Type B pancreatic cell (in vitro differentiated cells): ENCODE results near the gene CSK. TPM values are rescaled to one million over a fixed set of nuclear protein-coding genes. Genes with fewer than 3 reads are reported as not detected.

Experiments used
- DNase-seq: peaks from one replicate; pipeline ENCODE4 v3.0.0; 2021; ENCODE audit warnings: mixed read lengths; ENCODE audit not compliant: unreplicated experiment; ENCODE audit errors: extremely low spot score
- H3K27ac Mint-ChIP-seq: 2 replicates; pipeline ENCODE4 v1.8.0; 2021; ENCODE audit warnings: mild to moderate bottlenecking, mixed read lengths
- H3K27me3 Mint-ChIP-seq: 2 replicates; pipeline ENCODE4 v1.8.0; 2021; ENCODE audit warnings: mixed read lengths
- H3K36me3 Mint-ChIP-seq: 2 replicates; pipeline ENCODE4 v1.8.0; 2021; ENCODE audit warnings: mixed read lengths
- H3K4me1 Mint-ChIP-seq: one replicate; pipeline ENCODE4 v1.8.0; 2021; ENCODE audit warnings: mixed read lengths; ENCODE audit not compliant: unreplicated experiment
- H3K4me3 Mint-ChIP-seq: 2 replicates; pipeline ENCODE4 v1.8.0; 2021; ENCODE audit warnings: mild to moderate bottlenecking, mixed read lengths
- H3K9me3 Mint-ChIP-seq: 2 replicates; pipeline ENCODE4 v1.8.0; 2021; ENCODE audit warnings: mixed read lengths
- total RNA-seq: library from RNA; stranded (reverse); gene quantifications from 2 replicates; pipeline ENCODE4 v1.2.1, GENCODE V29; 2021; ENCODE audit warnings: low replicate concordance
- TF ChIP-seq, protein P1 (sequence below): fragments of 200-600 bp; sonication (generic); conservative IDR thresholded peaks from 2 replicates; pipeline ENCODE4 v1.5.0; 2021; ENCODE audit warnings: antibody characterized with exemption, mild to moderate bottlenecking

The CSK gene
- total RNA-seq, 1 donor from 2014 or later, result 77.4 TPM

DNA sequence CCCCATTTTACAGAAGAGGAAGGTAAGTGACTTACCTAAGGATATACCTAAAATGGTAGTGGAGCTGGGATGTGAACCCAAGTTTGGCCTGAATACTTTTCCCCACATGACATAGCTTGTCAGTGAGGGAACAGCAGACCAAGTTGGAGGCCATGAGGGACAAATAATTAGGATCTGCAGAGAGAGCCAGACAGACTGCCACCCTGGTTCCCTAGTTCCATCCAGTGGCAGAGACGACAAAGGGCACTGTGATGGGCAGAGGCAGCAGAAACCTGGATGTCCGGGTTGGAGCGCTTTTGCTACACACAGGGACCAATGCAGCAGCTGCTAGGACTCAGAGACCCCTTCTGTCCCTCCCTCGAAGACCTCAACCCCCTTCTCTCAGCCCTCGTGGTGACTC is 45.7 kb downstream of the CSK start:
- Mint-ChIP-seq H3K4me1 (no peaks in the 10 kb centered on the region), H3K4me3 (no peak overlapping the region), H3K36me3 (no peaks in the 10 kb centered on the region), H3K27me3 (peaks cover 69% of the 10 kb centered on the region), H3K27ac (no peak overlapping the region), H3K9me3 (no peaks in the 10 kb centered on the region)
- TF ChIP-seq, protein P1, sequence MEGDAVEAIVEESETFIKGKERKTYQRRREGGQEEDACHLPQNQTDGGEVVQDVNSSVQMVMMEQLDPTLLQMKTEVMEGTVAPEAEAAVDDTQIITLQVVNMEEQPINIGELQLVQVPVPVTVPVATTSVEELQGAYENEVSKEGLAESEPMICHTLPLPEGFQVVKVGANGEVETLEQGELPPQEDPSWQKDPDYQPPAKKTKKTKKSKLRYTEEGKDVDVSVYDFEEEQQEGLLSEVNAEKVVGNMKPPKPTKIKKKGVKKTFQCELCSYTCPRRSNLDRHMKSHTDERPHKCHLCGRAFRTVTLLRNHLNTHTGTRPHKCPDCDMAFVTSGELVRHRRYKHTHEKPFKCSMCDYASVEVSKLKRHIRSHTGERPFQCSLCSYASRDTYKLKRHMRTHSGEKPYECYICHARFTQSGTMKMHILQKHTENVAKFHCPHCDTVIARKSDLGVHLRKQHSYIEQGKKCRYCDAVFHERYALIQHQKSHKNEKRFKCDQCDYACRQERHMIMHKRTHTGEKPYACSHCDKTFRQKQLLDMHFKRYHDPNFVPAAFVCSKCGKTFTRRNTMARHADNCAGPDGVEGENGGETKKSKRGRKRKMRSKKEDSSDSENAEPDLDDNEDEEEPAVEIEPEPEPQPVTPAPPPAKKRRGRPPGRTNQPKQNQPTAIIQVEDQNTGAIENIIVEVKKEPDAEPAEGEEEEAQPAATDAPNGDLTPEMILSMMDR, result no peak
- no peak for DNase-seq

DNA sequence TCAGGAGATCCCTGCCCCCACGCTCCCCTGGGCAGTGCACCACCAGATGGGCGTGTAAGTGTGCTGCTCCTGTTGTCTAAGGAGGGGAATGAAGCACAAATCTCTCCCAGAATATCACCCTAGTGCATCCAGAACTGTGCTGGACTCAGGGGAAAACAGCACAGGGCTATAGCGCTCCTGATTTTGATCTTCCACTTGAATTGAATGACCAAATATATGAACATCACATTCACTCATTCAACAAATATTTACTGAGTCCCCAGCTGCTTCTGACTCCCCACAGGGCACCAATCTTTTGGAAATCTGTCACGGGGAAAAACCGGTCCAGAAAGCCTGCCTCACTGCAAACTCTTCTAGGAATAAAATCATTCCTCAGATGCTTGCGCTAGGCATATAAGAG is 47.0 kb downstream of the CSK start:
- no peak for DNase-seq
- TF ChIP-seq, protein P1, result no peak
- Mint-ChIP-seq H3K9me3 (no peaks in the 10 kb centered on the region), H3K4me1 (no peaks in the 10 kb centered on the region), H3K36me3 (no peaks in the 10 kb centered on the region), H3K4me3 (no peak overlapping the region), H3K27me3 (peaks cover 64% of the 10 kb centered on the region), H3K27ac (no peak overlapping the region)

- H3K4me3 Mint-ChIP-seq, result no peak overlapping the region
- TF ChIP-seq, protein P1, result no peak
- no peaks in the 10 kb centered on the region for H3K36me3 Mint-ChIP-seq
- no peaks in the 10 kb centered on the region for H3K9me3 Mint-ChIP-seq
- no peak for DNase-seq
- H3K4me1 Mint-ChIP-seq, result no peaks in the 10 kb centered on the region
- H3K27ac Mint-ChIP-seq, result no peak overlapping the region
- peaks cover 58% of the 10 kb centered on the region for H3K27me3 Mint-ChIP-seq
Observed at GRCh38 chr15:74829486-74829885, 47.6 kb downstream of the CSK start.

DNA sequence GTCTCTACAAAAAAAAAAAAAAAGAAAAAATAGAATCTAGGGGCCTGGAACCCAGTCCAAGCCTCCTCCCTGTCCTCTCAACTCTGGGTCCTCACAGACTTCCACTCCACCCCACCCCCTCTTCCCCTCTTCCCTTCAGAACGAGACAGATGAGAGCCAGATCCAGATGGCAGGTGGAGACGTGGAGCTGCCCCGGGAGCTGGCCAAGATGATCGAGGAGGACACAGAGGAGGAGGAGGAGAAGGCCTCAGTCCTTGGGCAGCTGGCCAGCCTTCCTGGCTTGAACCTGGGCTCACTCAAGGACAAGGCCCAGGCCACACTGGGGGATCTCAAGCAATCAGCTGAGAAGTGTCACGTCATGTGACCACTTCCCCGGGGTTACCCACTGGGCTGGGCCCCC is 48.1 kb downstream of the CSK start:
- DNase-seq, result no peak
- H3K36me3 Mint-ChIP-seq, result peaks cover under 1% of the 10 kb centered on the region
- H3K27me3 Mint-ChIP-seq, result peaks cover 53% of the 10 kb centered on the region
- H3K27ac Mint-ChIP-seq, result no peak overlapping the region
- TF ChIP-seq, protein P1, result no peak
- H3K4me1 Mint-ChIP-seq, result no peaks in the 10 kb centered on the region
- H3K9me3 Mint-ChIP-seq, result no peaks in the 10 kb centered on the region
- H3K4me3 Mint-ChIP-seq, result no peak overlapping the region

DNA sequence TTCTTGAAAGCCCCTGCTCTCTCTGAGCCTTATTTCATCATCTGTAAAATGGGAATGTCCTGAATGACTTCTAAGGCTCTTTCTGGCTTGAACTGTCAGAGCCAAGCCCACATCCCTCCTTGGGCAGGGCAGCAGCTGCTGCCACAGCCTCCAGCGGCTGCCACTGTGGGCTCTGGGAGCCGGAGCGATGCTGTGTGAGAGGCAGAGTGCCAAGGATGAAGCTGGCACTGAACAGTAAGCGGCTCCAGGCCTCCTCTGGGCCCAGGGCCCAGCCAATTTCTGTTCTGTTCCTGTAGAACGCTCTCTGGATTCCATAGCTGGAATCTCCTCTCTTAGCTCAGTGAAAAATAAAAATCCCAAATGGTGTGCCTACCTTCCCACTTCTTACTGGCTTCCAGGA is 49.0 kb downstream of the CSK start:
- Mint-ChIP-seq H3K27ac (no peak overlapping the region), H3K4me1 (no peaks in the 10 kb centered on the region), H3K4me3 (no peak overlapping the region), H3K27me3 (peaks cover 45% of the 10 kb centered on the region), H3K9me3 (no peaks in the 10 kb centered on the region), H3K36me3 (peaks cover 3% of the 10 kb centered on the region)
- no peak for DNase-seq
- TF ChIP-seq, protein P1, result no peak
